Measurements from ENCODE around the gene LEMD3.

LEMD3 gene

DNA sequence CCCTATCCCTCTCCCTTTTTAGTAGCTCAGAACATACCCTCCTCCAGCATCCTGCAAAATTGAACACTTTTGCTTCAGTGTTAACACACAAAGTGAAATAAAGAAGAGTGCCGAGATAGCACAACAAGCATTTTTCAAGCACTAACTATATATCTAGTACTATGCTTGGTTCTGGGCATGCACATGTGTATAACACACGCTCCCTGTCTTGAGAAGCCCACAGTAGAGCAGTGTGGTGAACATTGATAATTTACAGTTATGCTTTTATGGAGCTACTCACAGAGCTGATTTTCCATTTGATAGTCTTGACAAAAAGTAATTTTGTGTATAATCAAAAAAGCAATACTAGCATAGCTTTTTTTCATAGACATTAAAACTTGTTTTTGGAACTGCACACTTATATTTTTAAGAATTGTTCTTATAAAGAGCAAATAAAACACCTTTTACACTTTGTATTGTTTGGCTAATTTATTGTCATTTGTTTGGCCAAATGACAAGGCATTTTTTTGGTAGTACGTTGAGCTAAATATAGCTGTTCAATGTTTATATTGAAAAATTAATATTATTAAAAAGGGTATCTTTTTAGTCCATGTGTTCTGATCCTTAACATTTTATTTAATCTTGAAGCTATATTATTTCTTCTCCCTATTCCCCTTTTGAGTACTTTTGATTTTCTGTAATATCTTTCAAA lies 39.7 kb downstream of the LEMD3 start:
- no peak for DNase-seq (ENCODE audit: low read depth in 2 of 2)

DNA sequence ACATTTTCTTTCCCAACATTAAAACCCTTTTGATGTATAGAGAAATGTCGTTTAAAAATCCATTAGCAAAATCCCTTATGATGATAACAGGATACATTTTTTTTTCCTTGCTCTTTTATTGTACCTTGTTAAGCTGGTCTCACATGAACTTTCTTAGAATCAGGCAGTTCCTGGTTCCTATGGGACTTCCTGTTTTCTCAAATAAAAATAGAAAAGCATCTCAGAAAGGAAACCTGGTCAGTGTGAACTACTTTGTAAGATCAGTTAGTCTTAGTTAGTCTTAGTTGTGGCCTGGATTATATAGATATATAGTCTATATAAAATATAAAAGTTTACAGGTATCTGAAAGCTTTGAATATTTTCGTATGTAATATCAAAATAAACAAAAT lies 40.3 kb downstream of the LEMD3 start:
- no peak for DNase-seq (ENCODE audit: low read depth in 2 of 2)

DNA sequence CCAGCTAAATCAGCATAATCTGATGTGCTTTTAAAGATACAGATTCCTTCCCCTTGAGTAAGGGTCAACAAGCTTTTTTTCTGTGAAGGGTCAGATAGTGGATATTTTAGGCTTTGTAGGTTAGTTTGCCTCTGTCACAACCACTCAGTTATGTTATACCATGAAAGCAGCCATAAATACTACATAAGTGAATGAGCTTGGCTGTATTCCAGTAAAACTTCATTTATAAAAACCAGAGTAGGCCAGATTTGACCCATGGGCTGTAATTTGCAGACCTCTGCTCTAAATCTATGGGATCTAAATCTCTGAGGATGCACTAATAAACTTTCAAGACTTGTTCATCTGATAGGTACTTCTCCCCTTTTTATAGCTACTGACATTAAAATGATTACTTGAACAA lies 47.7 kb downstream of the LEMD3 start:
- DNase-seq (ENCODE audit: low read depth in 2 of 2): no peak

DNA sequence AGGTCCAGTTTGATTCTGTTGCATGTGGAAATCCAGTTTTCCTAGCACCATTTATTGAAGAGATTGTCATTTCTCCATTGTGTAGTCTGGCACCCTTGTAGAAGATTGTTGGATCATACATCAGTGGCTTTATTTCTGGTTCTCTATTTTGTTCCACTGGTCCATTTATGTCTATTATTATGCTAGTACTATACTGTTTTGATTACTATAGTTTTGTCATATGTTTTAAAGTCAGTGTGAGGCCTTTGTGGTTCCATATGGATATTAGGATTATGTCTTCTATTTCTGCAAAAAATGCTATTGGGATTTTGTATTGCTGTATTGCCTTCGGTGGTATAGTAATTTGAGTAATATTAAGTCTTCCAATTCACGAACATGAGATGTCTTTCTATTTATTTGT lies 51.4 kb downstream of the LEMD3 start:
- no peak for DNase-seq (ENCODE audit: low read depth in 2 of 2)

DNA sequence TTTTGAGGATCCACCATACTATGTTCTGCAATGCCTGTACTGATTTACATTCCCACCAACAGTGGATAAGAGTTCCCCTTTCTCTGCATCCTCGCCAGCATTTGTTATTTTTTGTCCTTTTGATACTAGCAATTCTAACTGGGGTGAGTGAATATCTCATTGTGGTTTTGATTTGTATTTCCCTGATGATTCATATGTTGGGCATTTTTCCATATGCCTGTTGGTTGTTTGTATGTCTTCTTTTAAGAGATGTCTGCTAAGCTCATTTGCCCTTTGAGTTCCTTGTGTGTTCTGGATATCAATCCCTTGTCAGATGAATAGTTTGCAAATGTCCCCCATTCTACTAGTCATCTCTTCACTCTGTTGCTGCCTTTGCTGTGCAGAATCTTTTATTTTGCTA lies 60.1 kb downstream of the LEMD3 start:
- no peak for DNase-seq (ENCODE audit: low read depth in 2 of 2)

DNA sequence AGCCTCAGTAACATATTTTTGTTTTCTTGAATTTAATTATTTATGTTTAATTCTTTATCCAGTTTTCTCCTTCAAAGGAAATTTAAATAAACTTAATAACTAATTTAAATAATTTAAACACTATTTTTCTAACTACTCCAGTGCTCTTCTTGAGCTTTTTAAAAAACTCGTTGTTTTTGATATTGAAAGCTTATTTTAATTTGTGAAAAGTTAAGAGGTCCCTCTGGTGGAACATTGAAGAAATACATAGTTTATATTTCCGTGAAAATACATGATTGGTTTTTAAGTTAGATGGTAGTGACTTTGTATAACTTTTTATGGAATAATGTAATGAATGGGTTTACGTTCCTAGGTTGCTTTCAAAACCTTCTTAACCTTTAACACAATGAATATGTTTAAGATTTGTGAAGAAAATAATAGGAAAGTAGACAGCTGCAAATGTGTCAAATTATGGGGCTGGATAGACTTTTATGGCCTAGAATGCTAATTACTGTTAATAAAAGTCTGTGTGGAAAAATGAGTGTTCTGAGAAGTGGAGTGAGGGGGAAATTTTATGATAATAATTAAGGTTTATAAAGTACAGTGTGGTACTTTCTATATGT lies 63.2 kb downstream of the LEMD3 start:
- no peak for DNase-seq (ENCODE audit: low read depth in 2 of 2)

DNA sequence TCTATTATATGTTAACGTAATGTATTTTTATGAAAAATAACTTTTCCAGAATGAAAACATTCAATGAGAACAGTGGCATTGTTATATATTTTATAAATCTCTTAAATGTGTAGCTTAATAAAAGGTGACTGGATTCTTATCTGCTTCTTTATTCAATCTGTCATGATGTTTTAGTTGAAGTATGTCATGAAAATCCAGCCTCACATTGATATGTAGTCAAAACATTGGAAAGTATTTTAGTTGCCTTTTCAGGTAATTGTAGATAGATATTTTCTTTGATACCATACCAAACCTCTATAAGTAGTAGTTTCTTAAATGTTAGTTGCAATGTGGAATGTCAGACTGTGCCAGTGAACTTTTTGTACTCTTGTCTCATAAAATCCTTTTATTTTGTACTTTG lies 67.8 kb downstream of the LEMD3 start:
- DNase-seq (ENCODE audit: low read depth in 2 of 2): no peak

DNA sequence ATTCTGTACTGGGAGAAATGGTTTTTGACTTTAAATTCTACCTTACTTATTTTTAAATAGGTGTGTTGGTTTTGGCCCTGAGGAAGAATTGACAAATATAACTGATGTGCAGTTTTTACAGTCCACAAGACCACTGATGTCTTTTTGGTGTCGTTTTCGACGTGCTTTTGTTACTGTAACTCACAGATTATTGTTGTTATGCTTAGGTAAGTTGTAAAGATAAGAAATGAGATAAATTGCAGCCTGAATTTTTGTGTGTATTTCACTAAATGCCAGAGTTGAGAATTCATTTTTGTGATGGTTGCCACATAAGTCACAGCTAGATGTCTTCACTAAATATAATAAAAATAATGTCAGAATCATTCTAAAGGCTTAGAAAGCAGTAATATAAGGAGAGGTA lies 69.2 kb downstream of the LEMD3 start:
- DNase-seq (ENCODE audit: low read depth in 2 of 2): no peak

DNA sequence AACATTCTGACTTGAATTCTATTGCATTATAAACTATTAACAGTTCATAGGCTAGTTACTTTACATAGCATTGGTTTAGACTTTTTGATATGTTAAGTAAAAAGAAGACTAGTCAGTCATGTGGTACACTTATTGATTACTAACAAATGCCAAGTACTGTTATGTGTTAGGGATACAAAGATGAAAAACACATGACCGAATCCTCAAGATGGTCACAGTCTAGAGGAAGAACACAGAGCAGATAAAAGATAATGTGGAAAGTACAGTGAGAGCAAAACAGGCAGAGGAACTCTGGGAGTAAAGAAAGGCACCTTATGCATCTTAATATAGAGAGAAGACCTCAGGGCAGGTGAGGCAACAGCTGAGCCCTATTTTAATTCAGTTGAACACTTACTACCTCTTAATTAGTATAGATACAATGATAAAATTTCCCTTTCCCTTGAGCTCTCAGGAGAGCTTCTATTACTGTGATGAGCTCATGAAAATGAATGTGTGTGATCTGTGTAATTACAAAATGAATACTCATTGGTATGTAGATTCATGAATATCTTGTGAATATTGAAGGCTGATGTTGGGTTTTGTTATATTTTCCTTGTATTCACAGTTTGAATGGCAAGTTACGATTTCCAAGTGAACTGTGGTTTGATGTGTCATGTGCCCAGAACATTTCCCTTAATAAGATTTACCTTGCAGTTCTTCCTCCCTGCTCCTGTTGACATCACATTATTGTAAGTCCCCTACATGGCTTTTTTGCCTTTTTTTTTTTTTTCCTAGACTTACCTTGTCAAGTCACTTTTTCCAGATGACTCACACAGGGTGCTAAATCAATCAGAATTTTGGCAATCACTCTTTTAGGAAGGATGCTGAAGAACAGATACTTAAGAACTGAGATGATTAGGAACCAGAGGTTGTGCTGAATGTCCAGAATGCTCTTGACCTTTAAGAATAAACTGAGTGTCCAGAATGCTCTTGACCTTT lies 79.6 kb downstream of the LEMD3 start:
- DNase-seq (ENCODE audit: low read depth in 2 of 2): no peak

DNA sequence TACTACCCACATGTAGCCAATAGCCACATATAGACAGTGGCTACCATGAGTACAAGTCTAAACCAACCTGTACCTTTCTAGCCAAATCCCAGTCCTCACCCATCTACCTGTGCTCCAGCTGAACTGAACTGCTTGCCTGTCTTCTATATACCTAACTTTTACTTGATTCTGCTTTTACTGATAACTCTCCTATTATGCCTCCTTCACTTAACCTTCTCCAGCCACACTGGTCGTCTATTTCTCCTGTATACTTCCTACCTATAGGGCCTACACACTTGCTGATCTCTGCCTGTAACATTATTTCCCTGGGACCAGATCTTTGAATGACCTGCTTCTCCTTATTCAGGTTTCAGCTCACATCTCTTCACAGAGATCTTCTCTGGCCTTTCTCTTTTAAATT lies 83.1 kb downstream of the LEMD3 start:
- no peak for DNase-seq (ENCODE audit: low read depth in 2 of 2)

DNA sequence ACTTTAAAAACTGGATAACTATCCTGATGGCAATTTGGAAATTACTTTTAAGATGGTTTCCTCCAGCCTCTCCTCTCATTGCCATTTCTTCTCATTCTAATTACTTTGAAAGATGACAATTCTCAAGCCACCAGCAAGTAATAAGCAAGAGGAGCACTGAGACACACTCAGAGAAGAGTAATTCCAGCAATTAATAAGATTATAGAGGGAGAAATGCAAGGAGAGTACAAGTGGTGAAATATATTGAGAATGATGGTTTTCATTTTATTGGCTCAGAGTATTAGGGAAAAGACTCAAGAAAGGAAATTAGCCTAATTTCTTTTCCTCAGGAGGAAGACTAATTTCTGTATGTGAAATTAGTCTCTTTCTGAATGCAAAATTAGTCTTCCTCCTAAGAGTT lies 88.6 kb downstream of the LEMD3 start:
- DNase-seq (ENCODE audit: low read depth in 2 of 2): no peak

DNA sequence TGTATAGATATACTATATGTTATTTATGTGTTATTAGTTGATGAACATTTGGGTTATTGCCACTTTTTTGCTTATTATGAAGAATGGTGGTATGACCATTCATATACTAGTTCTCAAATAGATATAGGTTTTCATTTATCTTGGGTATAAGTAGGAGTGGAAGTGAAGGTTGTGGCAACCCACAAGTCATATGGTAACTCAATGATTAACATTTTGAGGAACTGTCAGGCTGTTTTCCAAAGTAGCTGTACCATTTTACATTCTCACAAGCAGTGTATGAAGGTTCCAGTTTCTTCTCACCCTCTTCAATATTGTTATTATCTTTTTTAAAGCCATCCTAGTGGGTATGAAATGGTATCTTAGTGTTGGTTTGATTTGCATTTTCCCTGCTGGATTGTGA lies 90.1 kb downstream of the LEMD3 start:
- DNase-seq (ENCODE audit: low read depth in 2 of 2): no peak

DNA sequence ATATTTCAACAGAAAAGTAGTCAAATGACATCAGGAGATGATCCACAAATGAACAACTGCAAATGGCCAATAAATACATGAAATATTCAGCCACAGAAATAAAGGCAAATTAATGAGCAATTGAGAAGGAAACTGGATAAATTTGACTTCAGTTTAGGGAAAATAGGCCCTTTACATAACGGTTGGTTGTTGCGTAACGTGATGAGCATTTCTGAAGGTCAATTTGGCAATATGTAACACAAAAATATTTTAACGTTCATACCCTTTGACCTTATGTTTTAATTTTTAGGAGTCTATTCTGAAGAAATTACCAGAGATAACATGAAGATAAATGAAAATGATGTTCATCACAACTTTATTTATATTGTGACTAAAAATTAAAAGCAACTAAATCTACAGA lies 94.4 kb downstream of the LEMD3 start:
- no peak for DNase-seq (ENCODE audit: low read depth in 2 of 2)

DNA sequence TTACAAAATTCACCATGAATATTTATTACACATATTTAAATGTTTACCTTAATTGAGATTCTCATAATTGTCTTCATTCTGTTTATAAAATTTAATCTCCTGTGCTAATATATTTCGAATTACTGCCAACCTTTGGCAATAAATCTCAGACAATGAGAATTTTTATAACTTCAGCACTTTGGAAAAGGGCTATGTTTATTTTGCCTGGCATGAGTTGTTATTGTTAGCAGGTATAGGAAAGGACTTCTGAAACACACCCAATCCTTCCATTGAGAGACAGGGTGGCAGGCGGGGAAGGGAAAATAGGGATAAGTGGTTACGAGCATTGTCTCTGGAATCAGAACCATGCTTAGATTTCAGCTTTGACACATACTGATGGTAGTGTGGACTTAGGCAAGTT lies 97.0 kb downstream of the LEMD3 start:
- DNase-seq (ENCODE audit: low read depth in 2 of 2): no peak

DNA sequence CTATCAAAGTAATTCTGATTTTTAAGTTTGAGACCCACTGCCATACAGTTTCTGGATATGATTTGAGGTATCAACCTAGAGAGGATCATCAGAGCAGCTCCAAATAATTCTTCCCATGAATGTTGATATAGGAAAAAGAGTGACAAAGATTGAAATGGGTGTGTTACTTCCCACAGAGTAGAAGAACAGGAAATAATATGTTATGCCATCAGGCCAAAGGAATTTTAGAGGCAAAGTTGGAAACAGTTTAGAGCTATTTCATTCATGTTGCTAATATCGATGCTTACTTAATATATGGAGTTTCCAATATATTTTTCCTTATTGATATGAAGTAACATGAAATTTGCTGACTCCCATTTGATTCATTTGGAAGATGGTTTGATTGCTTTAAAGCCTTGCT lies 100.2 kb downstream of the LEMD3 start:
- DNase-seq (ENCODE audit: low read depth in 2 of 2): no peak

DNA sequence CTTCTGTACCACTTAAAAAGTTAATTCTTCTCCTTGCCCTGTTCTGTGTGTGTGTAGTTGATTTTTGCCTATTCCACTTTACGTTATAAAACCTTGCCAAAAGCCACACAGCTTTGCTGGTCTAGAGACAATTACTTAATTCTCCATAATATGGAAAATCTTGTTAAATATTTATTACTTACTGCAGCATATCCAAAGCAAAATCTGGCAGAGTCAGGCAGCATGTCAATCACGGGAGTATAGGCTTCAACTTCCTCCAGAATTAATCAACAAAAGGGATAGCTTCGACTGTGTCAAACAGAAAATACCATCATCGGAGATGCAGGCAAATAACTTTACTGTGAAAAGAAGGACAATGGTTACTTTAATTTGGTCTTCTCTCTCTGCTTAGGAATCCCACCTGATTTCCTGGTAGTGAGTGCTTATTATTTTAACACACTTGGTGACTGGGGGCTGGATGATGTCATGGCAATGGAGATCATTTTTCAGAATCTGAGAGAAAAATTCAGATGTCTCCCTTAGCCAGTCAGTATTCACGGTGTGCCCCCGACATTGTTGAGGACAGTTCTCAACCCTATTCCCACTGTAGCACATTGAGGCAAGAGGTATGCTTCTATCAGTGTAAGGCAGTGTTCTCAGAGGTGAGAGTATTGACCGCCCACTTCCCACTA lies 105.4 kb downstream of the LEMD3 start:
- no peak for DNase-seq (ENCODE audit: low read depth in 2 of 2)

DNA sequence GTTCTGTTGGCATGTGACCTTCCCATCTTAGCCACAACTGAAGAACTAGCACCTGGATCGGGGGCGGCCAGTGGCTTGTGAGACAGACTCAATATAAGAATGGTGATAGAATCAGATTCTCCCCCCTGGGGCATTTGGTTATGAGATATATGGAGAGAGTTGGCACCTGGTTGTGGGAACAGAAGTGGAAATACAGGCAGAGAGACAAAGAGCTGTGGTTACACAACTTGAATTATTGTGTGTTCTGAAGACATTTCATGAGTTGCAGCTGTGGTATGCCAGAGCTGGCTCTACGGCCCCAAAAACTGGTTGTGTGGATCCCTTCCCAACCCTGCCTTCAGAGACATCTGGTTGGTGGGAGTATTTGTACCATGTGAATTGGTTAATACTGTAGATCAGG lies 106.2 kb downstream of the LEMD3 start:
- DNase-seq (ENCODE audit: low read depth in 2 of 2): no peak

DNA sequence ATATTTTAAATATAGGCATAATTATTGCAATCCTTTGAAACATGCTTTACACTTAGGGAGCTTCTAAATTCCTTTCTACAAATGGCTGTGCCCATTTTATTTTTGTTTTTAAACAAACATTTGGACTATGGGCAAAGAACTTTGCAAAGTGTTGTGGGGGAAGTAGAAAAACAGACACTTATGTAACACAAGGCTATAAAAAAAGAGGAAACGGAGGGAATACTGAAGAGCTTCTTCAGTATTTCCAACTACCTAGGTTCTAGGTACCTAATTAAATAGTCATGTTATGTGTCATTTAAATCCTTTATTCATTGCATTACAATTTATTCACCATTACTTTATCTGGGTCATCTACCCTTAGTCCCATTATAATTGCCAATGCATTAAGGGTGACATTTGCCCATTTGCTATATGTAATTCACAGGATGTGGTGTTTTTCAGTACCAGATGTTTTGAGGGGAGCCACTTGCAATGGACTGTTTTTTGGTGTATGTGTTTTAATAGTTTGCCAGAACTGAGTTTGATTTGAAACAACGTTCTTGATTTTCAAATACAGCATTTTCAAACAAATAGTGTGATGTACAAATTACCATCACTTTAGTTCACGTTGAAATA lies 107.6 kb downstream of the LEMD3 start:
- DNase-seq (ENCODE audit: low read depth in 2 of 2): no peak

DNA sequence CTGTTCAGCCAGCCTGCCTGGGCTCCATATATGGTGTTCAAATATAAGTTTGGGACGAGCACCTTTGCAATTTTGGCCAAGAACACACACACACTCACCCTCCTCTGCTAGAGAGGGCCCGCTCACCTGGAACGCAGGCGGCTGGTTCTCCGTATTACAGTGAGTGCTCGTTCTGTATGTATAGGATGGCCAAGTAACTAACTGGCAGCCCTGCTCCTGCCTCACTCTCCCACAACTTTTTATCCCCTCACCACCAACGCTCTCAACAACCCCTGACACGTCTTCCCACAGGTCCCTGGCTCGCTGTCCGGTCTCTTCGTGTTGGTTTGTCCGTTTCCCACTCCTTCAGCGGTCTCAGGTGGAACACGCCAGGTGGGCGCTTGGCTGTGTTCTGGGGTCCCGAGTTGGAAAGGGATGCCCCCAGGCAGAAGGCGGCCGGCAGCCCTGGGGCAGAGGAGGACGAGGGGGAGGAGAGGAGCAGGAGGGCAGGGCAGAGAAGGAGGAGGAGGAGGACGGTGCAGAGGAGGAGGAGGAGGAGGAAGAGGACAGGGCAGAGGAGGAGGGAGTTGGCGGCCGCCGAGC lies 108.7 kb downstream of the LEMD3 start:
- no peak for DNase-seq (ENCODE audit: low read depth in 2 of 2)

DNA sequence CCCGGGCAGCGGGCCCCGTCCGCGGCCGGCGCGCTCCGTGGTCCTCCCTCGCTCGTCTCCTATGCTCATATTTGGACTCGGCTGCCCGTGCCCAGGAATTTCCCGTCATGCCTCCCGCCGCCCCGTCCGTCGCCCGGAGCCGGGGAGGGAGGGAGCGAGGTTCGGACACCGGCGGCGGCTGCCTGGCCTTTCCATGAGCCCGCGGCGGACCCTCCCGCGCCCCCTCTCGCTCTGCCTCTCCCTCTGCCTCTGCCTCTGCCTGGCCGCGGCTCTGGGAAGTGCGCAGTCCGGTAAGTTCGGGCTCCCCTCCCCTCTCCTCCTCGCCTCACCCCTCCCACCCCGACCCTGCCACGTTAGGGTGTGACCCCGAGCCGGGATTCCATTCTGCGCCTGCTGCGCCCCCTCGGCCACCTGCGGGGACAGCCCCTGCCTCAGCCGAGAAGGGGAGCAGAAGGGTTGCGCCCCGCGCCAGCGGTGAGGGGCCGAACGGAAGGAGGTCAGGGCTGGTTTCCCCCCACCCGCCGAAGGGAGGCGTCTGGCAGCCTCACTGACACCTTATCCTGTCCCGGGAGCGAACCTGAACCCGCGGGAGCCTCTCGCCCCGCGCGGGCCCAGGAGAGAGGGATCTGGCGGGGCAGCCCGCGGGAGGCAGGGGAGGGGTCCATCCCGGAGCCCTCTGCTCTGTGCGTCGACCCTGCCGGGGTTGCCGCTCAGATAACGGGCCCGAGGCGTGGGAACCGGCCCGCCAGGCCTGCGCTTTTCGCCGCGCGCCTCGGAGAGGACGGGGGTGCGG lies 109.4 kb downstream of the LEMD3 start, which contains the start of gene MSRB3:
Gene MSRB3, plus strand, starts transcription at position 108 of the 793 bp plus-strand sequence. CDS start 29,897 bp downstream, outside the sequence.
- DNase-seq (ENCODE audit: low read depth in 2 of 2): no peak

Measured in stimulated activated CD8-positive, alpha-beta memory T cell treated with anti-CD3 and anti-CD28 coated beads, Interleukin-15, amount 100 ng/mL, for 4 hours (primary cell).